HCT116 (cell line): ENCODE data around the gene NRROS. TPM values are rescaled to one million over a fixed set of nuclear protein-coding genes. Genes with fewer than 3 reads are reported as not detected.

Experiments
- ATAC-seq: fragments of 200-7000 bp; cut with Tn5 transposase; 2 replicates; pipeline ENCODE4 v1.9.1; 2020; ENCODE audit warnings: mild to moderate bottlenecking, moderate library complexity
- BruUV-seq: library from RNA; stranded (reverse); fragments of 400-500 nt; replicated peaks from 2 replicates; lab custom pipeline; 2021; lab: Mats Ljungman, UMichigan
- CTCF ChIA-PET: fragments of 300-600 bp; sonication (Branson Sonifier 250); formaldehyde crosslinking; loops from one replicate; lab custom pipeline; 2021; ENCODE audit warnings: antibody characterized with exemption; lab: Charles Lee
- POLR2A ChIA-PET: fragments of 300-600, 350-600 bp; sonication (Branson Sonifier 250); formaldehyde crosslinking; loops from one replicate; lab custom pipeline; 2021; ENCODE audit warnings: antibody characterized with exemption; lab: Charles Lee
- RAD21 ChIA-PET, 2 experiments: fragments of 300-600 bp; sonication (Branson Sonifier 250); formaldehyde crosslinking; loops; one replicate each; lab custom pipeline; 2023; ENCODE audit warnings: low total read pairs in 2 of 2; ENCODE audit not compliant: uncharacterized antibody in 2 of 2, unreplicated experiment in 2 of 2, low non-redundant PET in 1 of 2; lab: Charles Lee
- DNase-seq: peaks from one replicate; pipeline ENCODE4 v3.0.0-alpha.2; 2010; ENCODE audit warnings: low read depth, low spot score
- H2AFZ ChIP-seq: fragments of 200-600 bp; shearing (Covaris generic), sonication (generic); 2 replicates; pipeline ENCODE4 v1.6.1; 2017; ENCODE audit warnings: low read depth, mixed run types, mixed read lengths, antibody characterized with exemption, low read length; ENCODE audit not compliant: poor library complexity, severe bottlenecking
- H3K27ac ChIP-seq: 2 replicates; pipeline ENCODE4 v1.5.1; 2012; ENCODE audit warnings: low read depth, low read length
- H3K27me3 ChIP-seq: fragments of 200-600 bp; sonication (generic); 2 replicates; pipeline ENCODE4 v1.6.1; 2016; ENCODE audit warnings: mixed run types, low read length, mixed read lengths; ENCODE audit not compliant: insufficient read depth
- H3K36me3 ChIP-seq, 2 experiments: fragments of 200-500 bp in 1 of 2; fragments of 200-600 bp in 1 of 2; sonication (Bioruptor generic) in 1 of 2; sonication (generic) in 1 of 2; 2 replicates each; pipeline versions ENCODE4 v1.5.1 to v1.6.1; 2014 to 2016; ENCODE audit warnings: low read length in 2 of 2, inconsistent platforms in 1 of 2, mixed read lengths in 1 of 2, mixed run types in 1 of 2; ENCODE audit not compliant: insufficient read depth in 2 of 2, control insufficient read depth in 1 of 2
- H3K4me1 ChIP-seq, 2 experiments: fragments of 200-600 bp in 1 of 2; sonication (generic) in 1 of 2; 2 replicates each; pipeline versions ENCODE4 v1.5.1 to v1.6.1; 2012 to 2017; ENCODE audit warnings: low read length in 2 of 2, inconsistent platforms in 1 of 2, mild to moderate bottlenecking in 1 of 2, mixed read lengths in 1 of 2, mixed run types in 1 of 2, moderate library complexity in 1 of 2; ENCODE audit not compliant: insufficient read depth in 2 of 2, control insufficient read depth in 1 of 2
- H3K4me2 ChIP-seq: fragments of 200-600 bp; sonication (generic); 2 replicates; pipeline ENCODE4 v1.6.1; 2017; ENCODE audit warnings: mixed run types, low read length, mixed read lengths
- H3K4me3 ChIP-seq, 2 experiments: fragments of 200-600 bp in 1 of 2; sonication (generic) in 1 of 2; replicated peaks in 1 of 2; 2 replicates each; pipeline ENCODE4 v1.5.1; 2011 to 2016; ENCODE audit warnings: low read length in 2 of 2, control low read depth in 1 of 2, low read depth in 1 of 2, mild to moderate bottlenecking in 1 of 2, mixed read lengths in 1 of 2, mixed run types in 1 of 2
- H3K79me2 ChIP-seq: fragments of 200-600 bp; sonication (generic); 2 replicates; pipeline ENCODE4 v1.6.1; 2017; ENCODE audit warnings: mild to moderate bottlenecking, mixed run types, low read length, moderate library complexity, mixed read lengths; ENCODE audit not compliant: insufficient read depth
- H3K9ac ChIP-seq: fragments of 200-600 bp; sonication (generic); 2 replicates; pipeline ENCODE4 v1.6.1; 2016; ENCODE audit warnings: low read length, mixed read lengths
- H3K9me2 ChIP-seq: fragments of 200-600 bp; sonication (generic), shearing (Covaris generic); 2 replicates; pipeline ENCODE4 v1.6.1; 2017; ENCODE audit warnings: mixed run types, mild to moderate bottlenecking, moderate library complexity; ENCODE audit not compliant: insufficient read depth
- H3K9me3 ChIP-seq, 2 experiments: fragments of 200-500 bp in 1 of 2; fragments of 200-600 bp in 1 of 2; sonication (Bioruptor generic) in 1 of 2; sonication (generic) in 1 of 2; 2 replicates each; pipeline ENCODE4 v1.6.1; 2014 to 2017; ENCODE audit warnings: low read length in 2 of 2, mixed read lengths in 2 of 2, inconsistent platforms in 1 of 2, low read depth in 1 of 2, mild to moderate bottlenecking in 1 of 2, mixed run types in 1 of 2, moderate library complexity in 1 of 2; ENCODE audit not compliant: control insufficient read depth in 1 of 2, insufficient read depth in 1 of 2
- H4K20me1 ChIP-seq: fragments of 200-600 bp; sonication (generic), shearing (Covaris generic); 2 replicates; pipeline ENCODE4 v1.6.1; 2017; ENCODE audit warnings: mixed run types, mild to moderate bottlenecking, moderate library complexity; ENCODE audit not compliant: insufficient read depth
- EGR1 ChIP-seq: IDR thresholded peaks from 2 replicates; pipeline ENCODE4 v1.6.1; 2012; ENCODE audit warnings: low read depth
- ELF1 ChIP-seq: IDR thresholded peaks from 2 replicates; pipeline ENCODE4 v1.6.1; 2012; ENCODE audit warnings: low read depth, borderline replicate concordance
- EZH2 ChIP-seq: fragments of 200-600 bp; sonication (generic); IDR thresholded peaks from 2 replicates; pipeline ENCODE4 v1.6.1; 2017; ENCODE audit warnings: antibody characterized with exemption, mixed run types
- POLR2A ChIP-seq: IDR thresholded peaks from 2 replicates; pipeline ENCODE4 v1.7.0; 2011; ENCODE audit warnings: borderline replicate concordance; ENCODE audit not compliant: insufficient read depth, insufficient read length; ENCODE audit errors: extremely low read depth
- YY1 ChIP-seq: IDR thresholded peaks from 2 replicates; pipeline ENCODE4 v1.6.1; 2011; ENCODE audit warnings: low read length, low read depth, moderate library complexity, mild to moderate bottlenecking; ENCODE audit not compliant: insufficient replicate concordance; ENCODE audit errors: extremely low read depth
- ZNF274 ChIP-seq: fragments of 200-500 bp; sonication (Bioruptor generic); IDR thresholded peaks from 2 replicates; pipeline ENCODE4 v1.6.1; 2014; ENCODE audit warnings: mild to moderate bottlenecking, low read depth, low read length, inconsistent platforms
- intact Hi-C: fragments of 100-400 bp; cut with micrococcal nuclease; formaldehyde crosslinking; loops from 2 replicates; pipeline ENCODE4 v1.10.0; 2022
- total RNA-seq: library from RNA; stranded (reverse); gene quantifications from one replicate; pipeline ENCODE4 v1.2.1, GENCODE V29; 2021; ENCODE audit not compliant: unreplicated experiment
- TF ChIP-seq, protein P1 (sequence below): IDR thresholded peaks from 2 replicates; pipeline ENCODE4 v1.6.1; 2011; ENCODE audit warnings: mild to moderate bottlenecking, low read length, moderate library complexity; ENCODE audit not compliant: insufficient replicate concordance; ENCODE audit errors: extremely low read depth

NRROS gene
- total RNA-seq, 1 experiment from 2014 or later = 0.12 TPM

DNA sequence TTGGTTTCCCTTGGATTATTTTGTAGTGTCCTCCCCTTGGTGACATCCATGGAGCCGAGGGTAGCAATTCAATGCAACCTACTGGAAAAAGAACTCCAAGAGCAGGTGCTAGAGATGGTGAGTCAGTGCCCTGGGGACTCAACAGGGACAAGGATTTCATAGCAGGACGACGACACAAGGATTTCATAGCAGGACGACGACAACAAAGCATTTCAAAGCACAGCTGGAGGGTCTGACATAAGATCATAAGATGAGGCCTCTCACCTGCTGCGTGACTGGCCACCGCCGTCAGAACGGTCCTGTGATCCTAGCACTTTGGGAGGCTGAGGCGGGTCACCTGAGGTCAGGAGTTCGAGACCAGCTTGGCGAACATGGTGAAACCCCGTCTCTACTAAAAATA lies 22.5 kb downstream of the NRROS start:
- Histone ChIP-seq H3K4me2 (no peak overlapping the region), H2AFZ (no peak overlapping the region), H3K36me3 (no peaks in the 10 kb centered on the region), H3K9me3 (no peaks in the 10 kb centered on the region), H3K9me2 (no peaks in the 10 kb centered on the region), H3K4me3 (no peak overlapping the region), H3K79me2 (no peaks in the 10 kb centered on the region), H3K9ac (no peak overlapping the region), H3K27ac (no peak overlapping the region), H3K4me1 (no peaks in the 10 kb centered on the region), H3K27me3 (no peaks in the 10 kb centered on the region), H4K20me1 (no peaks in the 10 kb centered on the region)
- DNase-seq = no peak
- POLR2A ChIA-PET = no interaction called here
- CTCF ChIA-PET = interaction anchor here (1.0 kb wide), 1 partner anchor 15 kb away, joined by 3 read pairs; no protein-coding TSS in a partner anchor
- RAD21 ChIA-PET = no interaction called here
- intact Hi-C loops = no loop called here
- no TSS peak for BruUV-seq
- ATAC-seq = no peak
- TF ChIP-seq POLR2A (no peak), EZH2 (no peak), ELF1 (no peak), ZNF274 (no peak)

DNA sequence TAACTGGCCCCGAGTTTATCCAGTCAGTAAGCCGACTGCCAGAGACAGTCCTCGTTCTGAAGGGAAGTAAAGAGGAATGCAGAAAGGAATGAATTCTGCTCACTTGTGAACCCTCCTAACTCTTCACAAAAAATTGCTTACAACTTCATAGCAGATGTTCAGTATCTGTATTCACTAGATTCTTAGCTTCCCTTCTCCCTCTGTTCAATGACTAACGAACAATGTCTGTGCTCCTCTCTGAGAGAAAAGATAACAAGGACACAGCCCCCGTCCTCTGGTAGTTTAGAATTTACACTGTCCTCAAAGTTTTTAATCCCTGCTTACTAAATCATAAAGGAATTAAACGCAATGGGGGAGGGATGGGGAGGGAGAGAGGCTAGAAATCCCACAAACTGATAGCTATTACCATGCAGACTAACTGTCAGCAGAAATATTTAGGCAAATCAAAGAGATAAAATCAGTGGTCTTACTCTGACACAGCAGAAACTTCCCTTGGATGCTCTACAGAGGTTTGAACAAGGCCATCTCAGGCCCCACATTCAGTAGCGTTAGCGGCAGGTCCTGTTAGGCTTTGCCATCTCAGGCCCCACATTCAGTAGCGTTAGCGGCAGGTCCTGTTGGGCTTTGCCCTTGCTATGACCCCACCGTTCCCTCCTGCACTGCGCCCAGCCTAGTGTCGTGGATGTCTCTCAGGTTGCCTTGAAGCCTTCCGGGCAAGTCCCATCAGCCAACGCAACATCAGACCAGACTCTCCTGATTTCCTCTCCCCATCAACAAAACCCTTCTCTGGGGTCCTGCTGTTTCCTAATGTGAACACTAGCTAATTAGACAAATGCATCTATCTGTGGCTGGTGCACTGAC lies 23.4 kb downstream of the NRROS start:
- DNase-seq (no peak), ATAC-seq (no peak)
- H2AFZ ChIP-seq = no peak overlapping the region
- no peaks in the 10 kb centered on the region for H3K36me3 ChIP-seq
- ChIA-PET RAD21 (no interaction called here), CTCF (no interaction called here), POLR2A (no interaction called here)
- no TSS peak for BruUV-seq
- no peak overlapping the region for H3K9ac ChIP-seq
- H3K79me2 ChIP-seq = no peaks in the 10 kb centered on the region
- intact Hi-C loops = no loop called here
- H3K9me3 ChIP-seq = no peaks in the 10 kb centered on the region
- H3K4me1 ChIP-seq = no peaks in the 10 kb centered on the region
- no peaks in the 10 kb centered on the region for H3K9me2 ChIP-seq
- H3K27ac ChIP-seq = no peak overlapping the region
- H4K20me1 ChIP-seq = no peaks in the 10 kb centered on the region
- no peak overlapping the region for H3K4me3 ChIP-seq
- no peaks in the 10 kb centered on the region for H3K27me3 ChIP-seq
- H3K4me2 ChIP-seq = no peak overlapping the region
- TF ChIP-seq EGR1 (no peak), YY1 (no peak)
- TF ChIP-seq, protein P1, sequence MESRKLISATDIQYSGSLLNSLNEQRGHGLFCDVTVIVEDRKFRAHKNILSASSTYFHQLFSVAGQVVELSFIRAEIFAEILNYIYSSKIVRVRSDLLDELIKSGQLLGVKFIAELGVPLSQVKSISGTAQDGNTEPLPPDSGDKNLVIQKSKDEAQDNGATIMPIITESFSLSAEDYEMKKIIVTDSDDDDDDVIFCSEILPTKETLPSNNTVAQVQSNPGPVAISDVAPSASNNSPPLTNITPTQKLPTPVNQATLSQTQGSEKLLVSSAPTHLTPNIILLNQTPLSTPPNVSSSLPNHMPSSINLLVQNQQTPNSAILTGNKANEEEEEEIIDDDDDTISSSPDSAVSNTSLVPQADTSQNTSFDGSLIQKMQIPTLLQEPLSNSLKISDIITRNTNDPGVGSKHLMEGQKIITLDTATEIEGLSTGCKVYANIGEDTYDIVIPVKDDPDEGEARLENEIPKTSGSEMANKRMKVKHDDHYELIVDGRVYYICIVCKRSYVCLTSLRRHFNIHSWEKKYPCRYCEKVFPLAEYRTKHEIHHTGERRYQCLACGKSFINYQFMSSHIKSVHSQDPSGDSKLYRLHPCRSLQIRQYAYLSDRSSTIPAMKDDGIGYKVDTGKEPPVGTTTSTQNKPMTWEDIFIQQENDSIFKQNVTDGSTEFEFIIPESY = no peak
